B cell (primary cell): ENCODE measurements around the gene ADAM12. TPM values are rescaled to one million over a fixed set of nuclear protein-coding genes. Genes with fewer than 3 reads are reported as not detected.

Source experiments
- ATAC-seq: fragments of 200-7000 bp; cut with Tn5 transposase; one replicate; pipeline ENCODE4 v1.10.0; 2021; ENCODE audit warnings: low read depth, mild to moderate bottlenecking, moderate number of reproducible peaks, moderate library complexity
- CTCF ChIA-PET: fragments of 350-600 bp; sonication (Branson Sonifier 250); formaldehyde crosslinking; loops from one replicate; lab custom pipeline; 2021; ENCODE audit warnings: antibody characterized with exemption, inconsistent platforms; lab: Charles Lee
- POLR2A ChIA-PET: fragments of 350-600 bp; sonication (Branson Sonifier 250); formaldehyde crosslinking; loops from one replicate; lab custom pipeline; 2021; ENCODE audit warnings: antibody characterized with exemption; lab: Charles Lee
- DNase-seq: peaks from one replicate; pipeline ENCODE4 v3.0.0; 2013
- H2AFZ ChIP-seq: 2 replicates; pipeline ENCODE4 v1.6.1; 2012; ENCODE audit warnings: mild to moderate bottlenecking, low read depth, low read length; ENCODE audit not compliant: insufficient read depth, poor library complexity, severe bottlenecking
- H3K27ac ChIP-seq, 2 donors: 1 replicate in 1 of 2; 2 replicates in 1 of 2; pipeline ENCODE4 v1.5.1; 2012 to 2013; ENCODE audit warnings: low read length in 2 of 2, mild to moderate bottlenecking in 2 of 2, moderate library complexity in 1 of 2
- H3K27me3 ChIP-seq, 4 experiments: fragments of 200-600 bp in 1 of 4; sonication (generic) in 1 of 4; replicated peaks in 1 of 4; 1 replicate in 2 of 4; 2 replicates in 2 of 4; pipeline versions ENCODE4 v1.6.1 to v1.7.0; 2013 to 2016; ENCODE audit warnings: low read length in 3 of 4, mild to moderate bottlenecking in 2 of 4, mixed read lengths in 1 of 4, moderate library complexity in 1 of 4; ENCODE audit not compliant: insufficient read depth in 4 of 4, control insufficient read depth in 3 of 4; ENCODE audit errors: control extremely low read depth in 1 of 4
- H3K36me3 ChIP-seq, 2 experiments: replicated peaks in 1 of 2; 1 replicate in 1 of 2; 2 replicates in 1 of 2; pipeline versions ENCODE4 v1.6.1 to v1.7.1; 2013; ENCODE audit warnings: low read length in 1 of 2; ENCODE audit not compliant: insufficient read depth in 2 of 2, control insufficient read depth in 1 of 2; ENCODE audit errors: control extremely low read depth in 1 of 2, extremely low read depth in 1 of 2
- H3K4me1 ChIP-seq, 2 donors: fragments of 200-600 bp in 1 of 2; sonication (generic) in 1 of 2; 1 replicate in 1 of 2; 2 replicates in 1 of 2; pipeline versions ENCODE4 v1.5.1 to v1.6.1; 2013 to 2017; ENCODE audit warnings: low read length in 2 of 2; ENCODE audit not compliant: control insufficient read depth in 2 of 2, insufficient read depth in 2 of 2
- H3K4me2 ChIP-seq: replicated peaks from 2 replicates; pipeline ENCODE3; 2012; ENCODE audit warnings: mild to moderate bottlenecking, low read depth, low read length; ENCODE audit not compliant: poor library complexity, severe bottlenecking
- H3K4me3 ChIP-seq, 5 experiments: fragments of 200-600 bp in 1 of 5; sonication (generic) in 1 of 5; 1 replicate in 3 of 5; 2 replicates in 2 of 5; pipeline versions ENCODE4 v1.5.1 to v1.7.0; 2011 to 2016; ENCODE audit warnings: low read length in 4 of 5, mild to moderate bottlenecking in 4 of 5, low read depth in 2 of 5, control low read depth in 1 of 5, moderate library complexity in 1 of 5; ENCODE audit not compliant: insufficient read depth in 1 of 5; ENCODE audit errors: control extremely low read depth in 1 of 5, extremely low read depth in 1 of 5
- H3K79me2 ChIP-seq: fragments of 200-600 bp; sonication (generic); one replicate; pipeline ENCODE4 v1.6.0; 2016; ENCODE audit warnings: low read length; ENCODE audit not compliant: control insufficient read depth, insufficient read depth
- H3K9ac ChIP-seq: fragments of 200-600 bp; sonication (generic); 2 replicates; pipeline ENCODE4 v1.6.1; 2017; ENCODE audit warnings: mild to moderate bottlenecking, low read length, moderate library complexity
- H3K9me3 ChIP-seq, 3 donors: one replicate each; pipeline versions ENCODE4 v1.6.1 to v1.7.1; 2013; ENCODE audit warnings: low read length in 2 of 3; ENCODE audit not compliant: control insufficient read depth in 2 of 3, insufficient read depth in 1 of 3; ENCODE audit errors: control extremely low read depth in 1 of 3
- H4K20me1 ChIP-seq: 2 replicates; pipeline ENCODE4 v1.6.0; 2012; ENCODE audit warnings: mild to moderate bottlenecking, low read length; ENCODE audit not compliant: insufficient read depth, control insufficient read depth, poor library complexity, severe bottlenecking
- H3K27ac Mint-ChIP-seq: one replicate; pipeline ENCODE4 v1.8.0; 2021; ENCODE audit warnings: mixed read lengths
- H3K27me3 Mint-ChIP-seq: one replicate; pipeline ENCODE4 v1.8.0; 2021; ENCODE audit warnings: mixed read lengths
- H3K4me1 Mint-ChIP-seq: one replicate; pipeline ENCODE4 v1.8.0; 2021; ENCODE audit warnings: mixed read lengths
- H3K4me3 Mint-ChIP-seq: one replicate; pipeline ENCODE4 v1.8.0; 2021; ENCODE audit warnings: mixed read lengths
- H3K9me3 Mint-ChIP-seq: one replicate; pipeline ENCODE4 v1.8.0; 2022; ENCODE audit warnings: mixed read lengths; ENCODE audit not compliant: insufficient read depth
- CTCF ChIP-seq: fragments of 200-600 bp; IDR thresholded peaks from one replicate; pipeline ENCODE4 v1.8.0; 2022; ENCODE audit warnings: antibody characterized with exemption, mild to moderate bottlenecking
- EZH2 ChIP-seq: IDR thresholded peaks from 2 replicates; pipeline ENCODE4 v1.6.1; 2012; ENCODE audit warnings: borderline replicate concordance, low read depth, mild to moderate bottlenecking, moderate library complexity, low read length; ENCODE audit not compliant: insufficient read depth, poor library complexity, severe bottlenecking
- WGBS: methylation state at CpG from one replicate; pipeline ENCODE4 v1.1.5; 2013; ENCODE audit warnings: missing lambda C conversion rate; ENCODE audit not compliant: insufficient coverage; 5-methylcytosine and 5-hydroxymethylcytosine counted together
- intact Hi-C: fragments of 100-400 bp; cut with micrococcal nuclease; formaldehyde crosslinking; loops from one replicate; pipeline ENCODE4 v1.10.0; 2022
- polyA plus RNA-seq: library from polyadenylated mRNA; depleted of rRNA; stranded (reverse); fragments of >200 nt; gene quantifications from 2 replicates; pipeline ENCODE4 v1.2.3, GENCODE V29; 2012
- total RNA-seq, 2 donors: library from RNA; stranded (reverse); fragments of 120-200 nt in 1 of 2; gene quantifications; 1 replicate in 1 of 2; 2 replicates in 1 of 2; pipeline versions ENCODE4 v1.2.3 to v1.2.4, GENCODE V29; 2013 to 2022

Gene ADAM12
- total and polyA plus RNA-seq, 2 donors (not counting 1 experiment from before 2014, with no cell fraction given) = 0.01 to 0.22 TPM

GRCh38 chr10:126331101-126331500 is 57.2 kb downstream of the ADAM12 start:
- DNase-seq = no peak
- H3K36me3 ChIP-seq = no peaks in the 10 kb centered on the region
- no peaks in the 10 kb centered on the region for H3K9me3 ChIP-seq
- H3K4me3 ChIP-seq = no peak overlapping the region
- 83% methylated on average over 3 of the region's 3 CpGs for WGBS
- no peaks in the 10 kb centered on the region for H3K4me1 ChIP-seq
- H2AFZ ChIP-seq = no peak overlapping the region
- Mint-ChIP-seq H3K4me1 (no peaks in the 10 kb centered on the region), H3K27ac (no peak overlapping the region), H3K27me3 (no peaks in the 10 kb centered on the region), H3K4me3 (no peak overlapping the region), H3K9me3 (no peaks in the 10 kb centered on the region)
- ChIA-PET CTCF (interaction anchor here (1.1 kb wide), 1 partner anchor 10 kb away, joined by 3 read pairs; no protein-coding TSS in a partner anchor), POLR2A (no interaction called here)
- H3K27me3 ChIP-seq = no peaks in the 10 kb centered on the region
- no peak overlapping the region for H3K27ac ChIP-seq
- H3K9ac ChIP-seq = no peak overlapping the region
- ATAC-seq = no peak
- TF ChIP-seq CTCF (no peak), EZH2 (no peak)
- no peaks in the 10 kb centered on the region for H4K20me1 ChIP-seq
- no peaks in the 10 kb centered on the region for H3K79me2 ChIP-seq
- no peak overlapping the region for H3K4me2 ChIP-seq
- intact Hi-C loops = no loop called here

GRCh38 chr10:126324826-126325225 is 63.5 kb downstream of the ADAM12 start:
- Mint-ChIP-seq H3K9me3 (no peaks in the 10 kb centered on the region), H3K27me3 (no peaks in the 10 kb centered on the region), H3K4me3 (no peak overlapping the region), H3K4me1 (no peaks in the 10 kb centered on the region), H3K27ac (no peak overlapping the region)
- no peak overlapping the region for H3K9ac ChIP-seq
- no peak overlapping the region for H2AFZ ChIP-seq
- ATAC-seq = no peak
- no peak overlapping the region for H3K27ac ChIP-seq
- no peak overlapping the region for H3K4me2 ChIP-seq
- H3K4me3 ChIP-seq = no peak overlapping the region
- ChIA-PET CTCF (no interaction called here), POLR2A (no interaction called here)
- no peak for TF ChIP-seq CTCF
- no peak for TF ChIP-seq EZH2
- H4K20me1 ChIP-seq = no peaks in the 10 kb centered on the region
- peaks cover 0 to 8% (median 0%) of the 10 kb centered on the region in 3 donors for H3K9me3 ChIP-seq
- H3K79me2 ChIP-seq = no peaks in the 10 kb centered on the region
- H3K27me3 ChIP-seq = no peaks in the 10 kb centered on the region
- no peak for DNase-seq
- intact Hi-C loops = no loop called here
- no peaks in the 10 kb centered on the region for H3K4me1 ChIP-seq
- WGBS = 91% methylated on average over 6 of the region's 6 CpGs
- no peaks in the 10 kb centered on the region for H3K36me3 ChIP-seq
